Stimulated activated CD4-positive, alpha-beta T cell treated with anti-CD3 and anti-CD28 coated beads, Interleukin-15, amount 100 ng/mL, for 1 hour (primary cell): ENCODE data around the gene SLC39A11.
"Not testable (repeated sequence)": the region's sequence is repeated elsewhere in the genome, so short reads cannot be mapped to it uniquely, and the experiment has no call there.

Experiments used
- DNase-seq, 2 donors: peaks; one replicate each; pipeline ENCODE4 v3.0.0-alpha.2; 2020; ENCODE audit warnings: low read depth in 1 of 2, low spot score in 1 of 2

SLC39A11 gene

DNA sequence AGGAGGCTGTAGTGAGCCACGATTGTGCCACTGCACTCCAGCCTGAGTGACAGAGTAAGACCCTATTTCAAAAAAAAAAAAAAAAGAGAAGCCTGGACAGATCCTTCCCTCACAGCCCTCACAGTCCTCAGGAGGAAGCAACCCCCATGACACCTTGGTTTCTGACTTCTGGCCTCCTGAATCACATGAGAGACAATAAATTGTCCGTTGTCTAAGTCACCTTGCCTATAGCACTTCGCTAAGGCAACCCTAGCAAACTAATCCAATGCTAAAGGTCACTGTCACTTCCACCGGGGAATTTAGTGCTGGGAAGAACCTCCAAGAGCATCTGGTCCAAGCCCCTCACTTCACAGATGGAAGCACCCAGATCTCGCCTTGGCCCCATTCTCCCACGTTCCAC is 18.9 kb upstream of the SLC39A11 start:
- DNase-seq = no peak

DNA sequence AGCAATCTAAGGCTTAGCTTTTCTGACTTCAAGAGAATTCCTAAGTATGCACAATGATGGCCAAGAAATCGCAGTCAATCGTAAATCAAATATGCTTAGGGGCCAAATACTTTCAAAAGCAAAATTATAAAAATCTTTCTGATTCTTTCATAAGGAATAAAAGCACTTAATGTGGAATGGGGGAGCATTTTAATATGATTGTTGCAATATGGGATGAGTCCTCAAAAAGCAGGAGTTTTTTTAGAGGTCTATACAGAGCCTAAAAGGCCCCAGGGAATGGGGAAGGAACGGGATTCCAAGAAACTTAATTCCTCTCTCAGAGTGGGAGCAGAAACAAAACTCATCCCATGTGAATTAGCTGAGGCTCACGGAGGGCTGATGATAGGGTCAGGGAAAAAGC is 14.7 kb upstream of the SLC39A11 start:
- DNase-seq = no peak

DNA sequence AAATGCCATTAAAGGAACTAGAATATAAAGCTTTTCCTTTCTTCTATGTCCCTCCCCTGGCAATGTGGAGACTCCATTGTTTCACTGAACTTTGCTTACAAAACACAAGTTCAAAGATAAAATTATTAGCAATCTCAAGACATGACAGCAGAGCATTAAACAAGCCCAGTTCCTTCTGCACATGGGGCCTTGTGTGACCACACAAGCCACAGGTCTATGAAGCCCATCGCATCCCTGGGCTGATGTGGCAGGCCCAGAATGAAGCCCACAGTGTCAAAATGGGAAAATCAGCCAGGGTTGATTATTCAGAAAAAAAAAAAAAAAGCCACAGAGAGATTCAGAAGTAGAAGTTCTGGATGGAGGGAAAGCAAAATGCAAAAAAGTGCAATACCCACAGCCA is 12.9 kb upstream of the SLC39A11 start:
- no peak for DNase-seq

DNA sequence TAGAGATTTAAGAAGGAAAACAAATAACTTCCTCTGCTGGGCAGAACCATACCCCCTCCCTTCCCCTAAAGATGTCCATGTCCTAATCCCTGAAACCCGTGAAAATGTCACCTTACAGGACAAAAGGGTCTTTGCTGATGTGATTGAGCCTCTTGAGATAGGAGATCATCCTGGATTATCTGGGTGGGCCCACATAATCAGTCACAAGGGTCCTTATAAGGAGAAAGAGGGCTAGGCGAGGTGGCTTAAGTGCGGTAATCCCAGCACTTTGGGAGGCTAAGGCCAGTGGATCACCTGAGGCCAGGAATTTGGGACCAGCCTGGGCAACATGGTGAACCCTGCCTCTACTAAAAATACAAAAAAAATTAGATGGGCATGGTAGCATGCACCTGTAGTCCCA is 12.0 kb upstream of the SLC39A11 start:
- DNase-seq = no peak

DNA sequence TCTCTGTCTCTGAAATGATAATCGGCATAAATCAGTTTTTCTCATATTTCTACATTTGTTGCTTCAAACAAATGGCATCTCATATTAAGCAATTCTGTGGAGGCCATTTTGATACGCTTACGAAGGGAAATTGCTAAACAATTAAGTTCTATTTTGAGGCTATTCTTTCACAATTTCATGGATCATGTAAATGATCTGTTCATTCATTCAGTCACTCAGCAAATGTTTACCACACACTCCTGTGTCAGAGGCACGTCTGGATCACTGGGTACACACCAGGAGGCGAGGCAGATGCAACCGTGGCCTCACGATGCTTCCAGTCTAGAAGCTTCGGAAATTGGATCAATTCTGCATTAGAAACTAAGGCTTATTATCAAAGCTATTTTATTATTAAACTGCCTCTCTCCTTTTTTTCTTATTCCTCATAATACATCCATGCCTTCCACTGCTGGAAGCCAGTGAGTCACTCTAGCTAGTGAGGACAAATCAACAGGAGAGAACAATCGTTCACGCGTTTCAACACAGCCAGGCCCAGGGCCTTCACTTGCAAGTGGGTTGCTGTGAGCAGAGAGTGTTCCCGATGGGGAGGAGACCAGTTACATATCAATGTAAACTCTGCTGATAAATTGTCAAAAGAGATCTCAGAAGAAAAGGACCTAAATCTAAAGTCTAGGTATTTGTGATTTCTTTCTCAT is 11.3 kb upstream of the SLC39A11 start:
- DNase-seq = no peak

DNA sequence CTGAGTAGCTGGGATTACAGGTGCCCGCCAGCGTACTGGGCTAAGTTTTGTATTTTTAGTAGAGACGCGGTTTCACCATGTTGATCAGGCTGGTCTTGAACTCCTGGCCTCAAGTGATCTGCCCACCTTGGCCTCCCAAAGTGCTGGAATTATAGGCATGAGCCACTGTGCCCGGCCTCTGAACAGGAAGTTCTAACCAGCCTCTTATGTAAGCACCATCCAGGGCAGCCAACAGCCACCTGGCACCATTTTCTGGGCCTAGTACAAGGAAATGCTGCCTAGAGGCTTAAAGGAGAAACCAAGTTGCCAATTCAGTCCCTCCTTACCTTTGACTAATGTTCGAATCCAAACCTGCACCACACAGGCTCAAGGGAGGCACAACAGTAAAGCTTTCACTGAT is 8.5 kb upstream of the SLC39A11 start:
- no peak for DNase-seq

DNA sequence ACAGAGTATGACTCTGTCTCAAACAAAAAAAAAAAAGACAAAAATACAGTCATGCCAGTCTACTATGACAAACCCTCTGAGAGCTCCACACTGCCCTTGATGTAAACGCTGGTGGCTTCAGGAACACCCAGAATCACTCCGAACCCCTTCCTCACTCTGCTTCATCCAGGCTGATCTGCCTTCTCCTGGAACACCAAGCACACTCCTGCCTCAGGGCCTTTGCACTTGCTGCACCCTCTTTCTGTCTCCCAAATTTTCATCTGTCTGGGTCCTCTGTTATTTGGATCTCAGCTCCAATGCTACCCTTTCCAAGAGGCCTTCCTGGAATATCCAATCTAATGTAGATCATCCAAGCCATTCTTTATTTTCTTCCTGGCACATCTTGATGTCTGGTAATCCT is 7.9 kb upstream of the SLC39A11 start:
- DNase-seq = no peak

DNA sequence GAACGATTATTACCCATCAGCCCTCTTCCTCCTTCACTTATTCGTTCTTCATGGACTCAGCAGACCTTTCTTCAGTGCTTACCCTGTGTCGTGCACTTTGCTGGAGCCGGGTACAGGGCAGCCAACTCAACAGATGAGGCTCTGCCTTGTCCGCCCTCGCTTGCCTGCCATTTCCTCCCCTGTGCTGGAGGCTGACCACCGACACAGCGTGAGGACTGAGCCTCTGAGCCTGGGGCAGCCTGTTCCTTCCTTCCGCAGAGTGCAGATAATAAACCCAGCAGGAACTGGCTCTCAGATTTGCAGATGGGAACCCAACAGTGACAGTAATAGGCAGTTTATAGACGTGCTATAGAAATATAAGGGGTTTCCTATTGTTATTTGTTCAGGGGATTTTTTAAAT is 7.0 kb upstream of the SLC39A11 start:
- DNase-seq = no peak

DNA sequence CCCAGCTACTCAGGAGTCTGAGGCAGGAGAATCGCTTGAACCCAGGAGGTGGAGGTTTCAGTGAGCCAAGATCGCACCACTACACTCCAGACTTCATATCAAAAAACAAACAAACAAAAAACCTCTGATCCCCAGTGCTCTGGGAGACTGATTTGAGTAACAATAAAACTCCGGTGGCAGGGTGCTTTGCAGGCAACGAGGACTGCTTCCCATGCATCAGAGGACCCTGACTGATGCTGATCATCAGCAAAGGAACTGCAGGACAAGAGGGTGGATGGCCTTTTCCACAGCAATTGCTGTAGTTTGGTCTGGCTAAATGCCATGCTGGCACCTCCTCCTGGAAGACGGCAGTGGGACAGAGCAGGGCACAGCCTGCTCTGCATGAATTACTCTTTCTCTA is 6.4 kb upstream of the SLC39A11 start:
- DNase-seq = no peak

DNA sequence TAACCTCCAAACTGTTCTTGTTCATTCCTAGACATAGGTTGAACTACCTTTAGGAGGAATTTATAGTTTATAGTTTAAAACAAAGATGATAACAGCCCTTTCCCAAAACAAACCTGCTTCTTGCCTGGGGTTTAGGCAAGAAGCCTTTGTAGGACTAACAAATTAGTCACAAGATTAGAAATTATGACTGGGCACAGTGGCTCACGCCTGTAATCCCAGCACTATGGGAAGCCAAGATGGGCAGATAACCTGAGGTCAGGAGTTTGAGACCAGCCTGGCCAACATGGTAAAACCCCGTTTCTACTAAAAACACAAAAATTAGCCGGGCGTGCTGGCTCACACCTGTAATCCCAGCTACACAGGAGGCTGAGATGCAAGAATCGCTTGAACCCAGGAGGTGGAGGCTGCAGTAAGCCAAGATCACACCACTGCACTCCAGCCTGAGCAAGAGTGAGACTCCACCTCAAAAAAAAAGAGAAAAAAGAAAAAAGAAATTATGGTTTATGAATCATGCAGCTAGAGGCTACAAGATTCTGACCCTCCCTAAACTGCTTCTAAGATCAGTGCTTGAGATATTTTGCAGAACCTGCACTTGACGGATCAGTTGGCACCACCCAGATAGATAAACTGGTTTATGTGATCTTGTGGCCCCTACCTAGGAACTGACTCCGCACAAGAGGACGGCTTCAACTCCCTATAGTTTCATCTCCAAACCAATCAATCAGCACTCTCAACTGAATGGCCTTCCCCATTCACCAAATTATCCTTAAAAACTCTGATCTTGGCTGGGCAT is 5.7 kb upstream of the SLC39A11 start:
- DNase-seq = not testable (repeated sequence)

DNA sequence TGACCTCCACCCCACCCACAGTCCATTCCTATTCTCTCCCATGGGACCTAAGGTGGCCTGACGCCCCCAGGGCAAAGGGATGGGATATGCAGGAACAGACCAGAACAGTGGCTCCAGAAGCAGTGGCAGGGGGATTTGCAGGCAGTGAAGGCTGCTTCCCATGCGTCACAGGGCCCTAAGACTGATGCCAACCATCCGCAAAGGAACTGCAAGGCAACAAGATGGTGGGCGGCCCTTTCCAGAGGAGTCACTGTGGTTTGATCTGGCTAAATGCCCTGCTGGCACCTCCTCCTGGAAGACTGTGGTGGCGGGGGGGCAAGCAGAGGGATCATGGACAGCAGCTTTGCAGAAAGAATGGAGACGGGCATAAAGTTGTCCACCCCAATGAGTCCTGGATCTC is 4.4 kb upstream of the SLC39A11 start:
- DNase-seq = no peak

DNA sequence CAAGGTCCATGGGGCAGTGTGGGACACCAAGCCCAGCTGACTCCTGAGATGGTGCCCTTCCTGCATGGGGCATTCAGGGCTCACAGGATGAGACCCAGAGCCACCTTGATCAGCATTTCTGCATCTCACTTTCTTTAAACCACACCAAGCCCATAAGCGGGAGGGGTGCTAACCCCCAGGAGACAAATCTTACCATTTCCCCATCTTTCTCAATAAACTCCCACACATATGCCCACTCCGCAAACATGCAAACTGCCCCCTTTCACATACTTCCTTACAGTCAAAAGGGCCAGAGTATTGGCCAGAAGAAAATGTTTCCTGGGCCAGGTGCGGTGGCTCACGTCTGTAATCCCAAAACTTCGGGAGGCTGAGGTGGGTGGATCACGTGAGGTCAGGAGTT is 3.7 kb upstream of the SLC39A11 start:
- DNase-seq = no peak

DNA sequence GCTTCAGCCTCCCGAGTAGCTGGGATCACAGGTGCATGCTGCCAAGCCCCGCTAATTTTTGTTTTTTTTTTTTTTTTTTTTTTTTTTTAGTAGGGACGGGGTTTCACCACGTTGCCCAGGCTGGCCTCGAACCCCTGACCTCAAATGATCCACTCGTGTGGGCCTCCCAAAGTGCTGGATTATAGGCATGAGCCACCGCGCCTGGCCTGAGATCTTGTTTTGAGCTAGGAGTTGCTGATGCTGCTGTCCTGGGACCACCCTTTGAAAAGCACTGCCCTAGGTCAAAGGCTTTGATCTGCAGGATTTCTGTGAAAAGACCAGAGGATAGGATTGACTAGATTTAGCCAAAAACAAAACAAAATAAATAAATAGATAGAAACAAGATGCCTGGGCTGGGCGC is 798 bp upstream of the SLC39A11 start:
- no peak for DNase-seq

DNA sequence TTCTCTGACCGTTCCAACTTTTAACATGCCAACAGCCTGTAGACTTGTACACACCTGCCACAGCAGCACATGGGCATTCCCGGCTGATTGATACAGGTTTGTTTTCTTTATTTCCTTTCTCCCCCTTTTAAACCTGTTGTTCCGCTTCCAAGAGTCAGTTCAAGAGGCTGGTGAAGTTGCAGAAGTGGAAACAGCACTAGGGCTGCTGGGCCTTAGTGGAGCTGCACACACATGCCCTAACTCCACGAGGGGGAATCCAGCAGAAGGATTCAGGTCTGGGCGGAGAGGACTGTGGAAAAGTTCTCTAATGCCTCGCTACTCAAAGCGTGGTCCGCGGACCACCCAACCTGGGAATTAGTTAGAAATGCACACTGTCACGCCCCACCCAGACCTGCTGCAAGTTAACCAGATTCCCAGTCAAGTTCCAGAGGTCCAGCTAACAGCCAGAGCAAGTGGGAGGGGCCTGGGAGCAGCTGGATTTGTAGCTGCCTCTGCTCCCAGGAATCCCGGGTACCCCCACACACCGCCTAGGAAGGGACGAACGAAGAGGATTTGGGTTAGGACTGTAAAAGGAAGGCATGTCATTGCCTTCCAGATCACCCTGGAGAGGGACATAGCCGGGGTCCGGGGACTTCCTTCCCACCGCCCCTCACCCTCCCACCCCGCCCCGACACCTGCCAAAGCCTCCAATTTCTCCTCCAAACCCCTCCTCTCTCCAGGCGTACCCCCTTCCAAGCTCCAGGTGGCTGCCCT is 542 bp downstream of the SLC39A11 start:
- DNase-seq = no peak

DNA sequence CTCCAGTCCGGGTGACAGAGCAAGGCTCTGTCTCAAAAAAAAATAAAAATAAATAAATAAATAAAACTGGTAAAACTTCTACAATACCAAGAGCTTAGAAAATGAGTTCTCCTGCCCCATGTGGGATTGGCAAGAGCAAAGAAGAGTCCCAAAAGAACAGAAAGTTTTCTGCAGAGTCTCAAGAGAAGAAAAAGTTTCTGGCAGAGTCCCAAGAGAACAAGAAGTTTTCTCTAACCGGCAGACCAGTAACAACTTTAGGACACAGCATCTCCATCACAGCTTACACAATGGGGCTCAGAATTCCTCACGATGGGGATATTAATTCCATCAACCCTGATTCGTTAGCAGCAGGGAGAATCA is 1.1 kb downstream of the SLC39A11 start:
- DNase-seq = no peak

DNA sequence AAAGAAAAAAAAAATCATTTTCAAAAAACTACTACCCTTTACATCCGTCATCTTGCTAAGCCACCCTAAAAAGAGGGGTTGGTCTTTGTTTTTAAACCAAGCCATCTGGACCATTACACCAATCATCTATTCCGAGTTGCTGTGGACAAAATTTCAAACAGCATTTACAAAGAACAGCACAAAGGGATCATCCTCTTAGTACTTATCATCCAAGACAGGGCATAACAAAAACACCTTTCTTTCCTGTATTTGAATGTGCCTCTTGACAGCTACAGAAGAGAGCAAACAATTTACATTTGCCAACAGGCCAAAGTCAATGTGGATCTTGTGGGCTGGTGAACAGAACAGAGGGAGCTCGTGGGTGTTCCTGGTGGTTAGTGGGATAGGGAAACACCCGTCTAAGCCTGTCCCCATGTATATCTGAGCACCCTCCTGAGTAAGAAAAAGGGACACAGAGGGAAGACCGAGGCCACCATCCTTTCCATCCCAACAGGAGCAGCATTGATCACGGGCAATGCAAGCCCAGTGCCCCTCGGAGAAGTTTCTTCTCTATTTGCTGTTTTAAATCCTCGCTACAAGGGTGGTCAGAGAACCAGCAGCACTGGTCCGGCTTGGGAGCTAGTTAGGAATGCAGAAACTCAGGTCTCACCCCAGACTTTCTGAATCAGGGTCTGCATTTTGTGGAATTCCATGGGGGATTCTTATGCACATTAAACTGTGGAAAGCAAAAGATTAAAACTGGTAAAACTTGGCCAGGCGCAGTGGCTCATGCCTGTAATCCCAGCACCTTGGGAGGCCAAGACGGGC is 1.9 kb downstream of the SLC39A11 start:
- no peak for DNase-seq

DNA sequence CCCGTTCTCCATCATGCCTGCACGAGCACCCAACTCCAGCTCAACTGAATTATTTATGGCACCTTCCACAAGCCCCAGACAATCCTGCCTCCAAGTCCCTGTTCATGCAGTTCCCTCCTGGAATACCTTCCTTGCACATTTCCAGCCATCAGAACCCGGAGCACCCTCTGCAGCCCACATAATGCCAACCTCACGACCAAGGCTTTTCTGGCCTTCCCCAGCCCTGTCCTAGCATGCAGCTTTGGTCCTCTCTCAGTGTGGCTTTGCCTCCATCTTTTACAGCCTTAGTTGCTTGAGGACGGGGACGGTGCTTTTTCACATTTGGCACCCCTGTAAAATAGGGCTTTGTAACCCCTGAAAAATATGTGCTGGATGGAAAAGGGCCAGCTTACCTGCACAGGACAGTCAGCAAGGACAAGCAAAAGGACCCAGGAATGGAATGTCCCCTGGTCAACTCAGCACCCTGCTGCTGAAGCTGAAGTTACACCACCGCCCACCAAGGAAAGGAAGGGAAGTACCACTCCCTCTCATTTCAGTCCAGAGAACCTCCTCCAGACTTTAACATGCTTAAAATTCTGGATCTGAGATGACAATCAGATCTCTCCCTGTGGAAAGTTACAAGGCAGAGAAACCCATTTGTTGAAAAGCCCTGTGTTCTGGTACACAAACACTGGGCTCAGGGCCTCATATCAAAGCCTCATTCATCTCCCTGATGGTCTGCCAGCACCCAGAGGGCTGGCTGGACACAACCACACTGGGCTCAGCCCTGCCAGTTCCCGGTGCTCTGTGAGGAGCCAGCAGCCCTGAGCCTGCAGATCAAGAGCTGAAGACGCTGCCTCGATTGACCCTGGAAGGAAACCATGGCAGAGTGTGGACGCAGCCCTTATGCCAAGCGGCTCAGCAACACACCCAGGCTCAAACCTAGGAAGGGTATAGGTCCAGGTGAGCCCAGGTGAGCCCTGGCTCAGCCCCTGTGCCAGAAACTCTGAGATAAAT is 2.9 kb downstream of the SLC39A11 start:
- DNase-seq = no peak

DNA sequence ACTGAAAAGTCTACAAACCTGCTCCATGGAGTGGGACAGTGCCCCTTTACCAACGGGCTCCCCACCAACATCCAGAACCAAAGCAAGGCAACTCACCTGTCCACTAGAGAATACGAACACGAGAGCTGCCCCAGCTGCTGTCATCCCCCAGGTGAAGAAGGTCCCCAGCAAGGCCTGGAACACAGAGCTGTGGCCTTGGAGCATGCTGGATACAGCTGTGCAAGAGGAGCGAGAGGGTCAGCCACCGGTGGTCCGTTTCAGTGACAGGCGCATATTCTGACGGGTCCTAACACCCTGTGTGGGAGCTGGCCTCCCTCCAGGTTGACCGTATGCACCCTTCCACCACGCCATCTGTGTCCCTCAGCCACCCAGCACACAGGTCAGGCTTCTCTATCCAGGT is 3.9 kb downstream of the SLC39A11 start:
- DNase-seq = no peak

DNA sequence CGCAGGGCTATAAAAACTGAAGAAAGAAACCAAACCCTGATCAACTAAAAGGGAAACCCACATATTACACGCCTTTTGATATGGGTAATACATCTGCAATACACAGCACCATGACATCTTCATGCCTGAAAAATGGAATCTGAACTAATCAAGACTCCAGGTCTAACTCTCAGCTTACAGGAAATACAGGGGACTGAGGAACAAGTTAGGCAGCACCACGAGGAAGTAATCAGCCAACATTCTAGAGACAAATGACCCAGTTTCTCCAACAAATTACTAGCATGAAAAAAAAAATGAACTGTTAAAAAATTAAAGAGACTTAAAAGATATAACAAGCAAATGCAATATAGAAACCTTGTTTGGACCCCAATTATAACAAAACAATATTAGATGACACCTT is 9.1 kb downstream of the SLC39A11 start:
- DNase-seq = no peak

DNA sequence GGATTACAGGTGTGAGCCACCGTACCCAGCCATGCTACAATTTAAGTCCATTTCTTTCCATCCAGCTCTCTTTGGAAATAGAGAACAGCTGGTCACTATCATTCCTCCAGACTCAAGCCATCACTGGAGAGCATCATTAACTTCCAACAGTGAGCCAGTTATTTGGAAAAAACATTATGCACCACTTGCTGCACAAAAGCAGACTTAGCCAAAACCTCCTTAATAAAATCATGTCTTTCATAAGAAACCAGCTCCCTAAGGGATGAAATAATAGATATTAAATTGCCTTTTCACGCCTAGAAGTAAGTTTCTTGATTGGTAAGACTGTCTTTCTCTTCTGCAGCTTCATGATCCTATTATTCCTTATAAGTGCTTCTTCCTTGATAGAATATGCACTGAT is 17.9 kb downstream of the SLC39A11 start:
- DNase-seq = no peak
